HEK293T (cell line): Measurements from ENCODE around the gene RNASE13.

Source experiments
- ARNT ChIP-seq: fragments of 450-650 bp; IDR thresholded peaks from 2 replicates; pipeline ENCODE4 v1.6.1; 2017; ENCODE audit warnings: mild to moderate bottlenecking
- BHLHE40 ChIP-seq: fragments of 450-650 bp; IDR thresholded peaks from 2 replicates; pipeline ENCODE4 v1.6.1; 2016; ENCODE audit warnings: mild to moderate bottlenecking, moderate library complexity, borderline replicate concordance
- ELF4 ChIP-seq: fragments of 450-650 bp; IDR thresholded peaks from 2 replicates; pipeline ENCODE4 v1.6.1; 2017; ENCODE audit warnings: antibody characterized with exemption
- FOXA1 ChIP-seq: fragments of 450-650 bp; IDR thresholded peaks from 2 replicates; pipeline ENCODE4 v1.6.1; 2016; ENCODE audit warnings: mild to moderate bottlenecking
- FOXK2 ChIP-seq: fragments of 450-650 bp; IDR thresholded peaks from 2 replicates; pipeline ENCODE4 v1.6.1; 2016; ENCODE audit warnings: mild to moderate bottlenecking
- FOXM1 ChIP-seq: fragments of 450-650 bp; IDR thresholded peaks from 2 replicates; pipeline ENCODE4 v1.6.1; 2017; ENCODE audit warnings: mild to moderate bottlenecking, borderline replicate concordance
- HDGF ChIP-seq: fragments of 450-650 bp; IDR thresholded peaks from 2 replicates; pipeline ENCODE4 v1.6.1; 2017; ENCODE audit warnings: antibody characterized with exemption, borderline replicate concordance
- NFRKB ChIP-seq: fragments of 450-650 bp; IDR thresholded peaks from 2 replicates; pipeline ENCODE4 v1.6.1; 2016; ENCODE audit warnings: mild to moderate bottlenecking, moderate library complexity
- PKNOX1 ChIP-seq: fragments of 450-650 bp; IDR thresholded peaks from 2 replicates; pipeline ENCODE4 v1.6.1; 2016
- SP1 ChIP-seq: fragments of 450-650 bp; IDR thresholded peaks from 2 replicates; pipeline ENCODE4 v1.6.1; 2017
- TARDBP ChIP-seq: fragments of 450-650 bp; IDR thresholded peaks from 2 replicates; pipeline ENCODE4 v1.6.1; 2016
- ZNF384 ChIP-seq: fragments of 450-650 bp; IDR thresholded peaks from 2 replicates; pipeline ENCODE4 v1.6.1; 2016

DNA sequence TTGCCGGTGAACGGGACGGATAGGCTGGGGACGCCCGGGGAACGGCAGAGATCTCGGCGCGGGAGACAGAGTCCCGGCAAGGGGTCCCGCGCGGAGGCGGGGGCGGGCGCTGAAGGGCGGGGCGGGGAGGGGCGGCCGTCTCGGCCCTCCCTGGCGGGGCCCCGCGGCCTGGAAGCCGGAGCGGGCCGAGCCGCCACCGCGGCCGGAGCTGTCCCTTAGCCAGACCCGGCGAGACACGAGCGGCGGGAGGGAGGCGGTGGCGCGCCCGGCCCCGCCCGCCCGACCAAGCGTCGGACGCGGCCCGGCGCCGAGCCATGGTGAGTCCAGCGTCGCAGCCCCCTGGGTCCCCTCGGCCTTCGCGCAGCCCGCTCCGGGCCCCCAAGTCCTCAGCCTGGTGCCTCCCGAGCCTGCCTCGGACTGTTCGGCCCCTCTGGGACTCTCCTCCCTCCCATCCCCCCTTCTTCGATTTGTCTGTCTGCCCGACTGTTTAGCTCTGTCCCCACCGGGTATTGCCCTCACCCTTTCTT lies 35.5 kb upstream of the RNASE13 start, which contains the start of gene ARHGEF40:
- TF ChIP-seq SP1 (no peak), FOXM1 (no peak), NFRKB (no peak), FOXK2 (no peak), BHLHE40 (no peak), ZNF384 (no peak), ELF4 (no peak), PKNOX1 (no peak), ARNT (no peak), TARDBP (no peak), FOXA1 (no peak), HDGF (no peak)
